GM12878 (cell line): Measurements from ENCODE around the gene PPP4C. TPM values are rescaled to one million over a fixed set of nuclear protein-coding genes. Genes with fewer than 3 reads are reported as not detected.

Source experiments
- CBX3 ChIP-seq: fragments of 200-600 bp; sonication (generic); IDR thresholded peaks from 2 replicates; pipeline ENCODE4 v1.6.1; 2016; ENCODE audit warnings: low read depth, borderline replicate concordance
- DPF2 ChIP-seq: fragments of 450-650 bp; IDR thresholded peaks from 2 replicates; pipeline ENCODE4 v1.6.1; 2017; ENCODE audit warnings: mild to moderate bottlenecking
- EGR1 ChIP-seq, 2 experiments: IDR thresholded peaks; 1 replicate in 1 of 2; 2 replicates in 1 of 2; pipeline ENCODE4 v1.6.1; 2011 to 2012; ENCODE audit warnings: low read depth in 2 of 2, low read length in 2 of 2, borderline replicate concordance in 1 of 2, mild to moderate bottlenecking in 1 of 2, moderate library complexity in 1 of 2
- EP300 ChIP-seq, 2 experiments: fragments of 150-350 bp in 1 of 2; IDR thresholded peaks; 2 replicates each; pipeline ENCODE4 v1.6.1; 2011 to 2012; ENCODE audit warnings: low read depth in 2 of 2, low read length in 2 of 2, borderline replicate concordance in 1 of 2, improper control_type of control experiment in 1 of 2, inconsistent platforms in 1 of 2; ENCODE audit not compliant: control insufficient read depth in 1 of 2
- FOXK2 ChIP-seq: fragments of 450-650 bp; IDR thresholded peaks from 2 replicates; pipeline ENCODE4 v1.6.1; 2017; ENCODE audit warnings: mild to moderate bottlenecking, moderate library complexity
- IKZF2 ChIP-seq, 2 experiments: fragments of 450-650 bp; IDR thresholded peaks; 2 replicates each; pipeline ENCODE4 v1.6.1; 2017; ENCODE audit warnings: mild to moderate bottlenecking in 2 of 2, moderate library complexity in 2 of 2
- JUNB ChIP-seq: IDR thresholded peaks from 2 replicates; pipeline ENCODE4 v1.6.1; 2016; ENCODE audit warnings: antibody characterized with exemption, mild to moderate bottlenecking
- KLF5 ChIP-seq: fragments of 450-650 bp; IDR thresholded peaks from 2 replicates; pipeline ENCODE4 v1.6.1; 2014; ENCODE audit warnings: mild to moderate bottlenecking; ENCODE audit not compliant: partially characterized antibody
- MXI1 ChIP-seq: fragments of 150-350 bp; IDR thresholded peaks from 2 replicates; pipeline ENCODE4 v1.6.1; 2011; ENCODE audit warnings: low read depth, mild to moderate bottlenecking, inconsistent platforms, low read length, improper control_type of control experiment
- RCOR1 ChIP-seq: conservative IDR thresholded peaks from 2 replicates; pipeline ENCODE4 v1.6.1; 2012; ENCODE audit warnings: low read depth, low read length, improper control_type of control experiment
- SIN3A ChIP-seq: IDR thresholded peaks from 2 replicates; pipeline ENCODE4 v1.6.1; 2012; ENCODE audit warnings: low read depth, low read length, improper control_type of control experiment
- SREBF2 ChIP-seq: IDR thresholded peaks from 2 replicates; pipeline ENCODE4 v1.6.1; 2012; ENCODE audit warnings: mild to moderate bottlenecking, low read length
- STAT1 ChIP-seq: fragments of 450-650 bp; conservative IDR thresholded peaks from 2 replicates; pipeline ENCODE4 v1.6.1; 2014; ENCODE audit warnings: antibody characterized with exemption, mild to moderate bottlenecking
- TBL1XR1 ChIP-seq: IDR thresholded peaks from 2 replicates; pipeline ENCODE4 v1.6.1; 2012; ENCODE audit warnings: low read depth, low read length, improper control_type of control experiment
- YBX1 ChIP-seq: fragments of 450-650 bp; IDR thresholded peaks from 2 replicates; pipeline ENCODE4 v1.6.1; 2016; ENCODE audit warnings: antibody characterized with exemption
- ZNF207 ChIP-seq: fragments of 450-650 bp; IDR thresholded peaks from 2 replicates; pipeline ENCODE4 v1.6.1; 2014; ENCODE audit warnings: antibody characterized with exemption, mild to moderate bottlenecking, borderline replicate concordance
- polyA plus RNA-seq, 11 experiments: library from polyadenylated mRNA; depleted of rRNA in 4 of 11; unstranded in 6 of 11; stranded (reverse) in 5 of 11; fragments of >200 nt; fragmentation: Nextera tagmentation in 4 of 11; fragmentation: Illumina TruSeq in 1 of 11; extraction: Ambion mirVana in 4 of 11; extraction: Trizol in 1 of 11; gene quantifications; 1 replicate in 1 of 11; 2 replicates in 10 of 11; pipeline versions ENCODE4 v1.2.1 to v1.2.3, GENCODE V29; 2011 to 2016; ENCODE audit warnings: inconsistent platforms in 2 of 11, missing spikeins in 2 of 11, low read depth in 1 of 11
- total RNA-seq, 4 experiments: library from RNA; depleted of rRNA in 3 of 4; stranded (reverse); fragments of >200 nt in 3 of 4; fragmentation: Illumina TruSeq in 1 of 4; extraction: Trizol in 1 of 4; gene quantifications; 2 replicates each; pipeline versions ENCODE4 v1.2.1 to v1.2.3, GENCODE V29; 2013 to 2021
- TF ChIP-seq, protein P1 (sequence below): fragments of 150-350 bp; IDR thresholded peaks from 2 replicates; pipeline ENCODE4 v1.6.1; 2016; ENCODE audit warnings: low read depth, low read length
- TF ChIP-seq, protein P2 (sequence below): fragments of 450-650 bp; IDR thresholded peaks from 2 replicates; pipeline ENCODE4 v1.6.1; 2017; ENCODE audit warnings: low read depth, mild to moderate bottlenecking, moderate library complexity
- TF ChIP-seq, protein P3 (sequence below): fragments of 450-650 bp; IDR thresholded peaks from 2 replicates; pipeline ENCODE4 v1.6.1; 2014; ENCODE audit warnings: mild to moderate bottlenecking
- TF ChIP-seq, protein P4 (sequence below): IDR thresholded peaks from 2 replicates; pipeline ENCODE4 v1.6.1; 2012; ENCODE audit warnings: low read depth, low read length, improper control_type of control experiment
- TF ChIP-seq, protein P5 (sequence below): IDR thresholded peaks from 2 replicates; pipeline ENCODE4 v1.6.1; 2011; ENCODE audit warnings: borderline replicate concordance, low read depth, mild to moderate bottlenecking, moderate library complexity, low read length; ENCODE audit not compliant: insufficient read depth, poor library complexity, severe bottlenecking

The PPP4C gene
- total and polyA plus RNA-seq, 10 of the 15 experiments (the other 5 are each of a cell fraction or from before 2014, with no cell fraction given): 2.7 to 240 (median 124) TPM

DNA sequence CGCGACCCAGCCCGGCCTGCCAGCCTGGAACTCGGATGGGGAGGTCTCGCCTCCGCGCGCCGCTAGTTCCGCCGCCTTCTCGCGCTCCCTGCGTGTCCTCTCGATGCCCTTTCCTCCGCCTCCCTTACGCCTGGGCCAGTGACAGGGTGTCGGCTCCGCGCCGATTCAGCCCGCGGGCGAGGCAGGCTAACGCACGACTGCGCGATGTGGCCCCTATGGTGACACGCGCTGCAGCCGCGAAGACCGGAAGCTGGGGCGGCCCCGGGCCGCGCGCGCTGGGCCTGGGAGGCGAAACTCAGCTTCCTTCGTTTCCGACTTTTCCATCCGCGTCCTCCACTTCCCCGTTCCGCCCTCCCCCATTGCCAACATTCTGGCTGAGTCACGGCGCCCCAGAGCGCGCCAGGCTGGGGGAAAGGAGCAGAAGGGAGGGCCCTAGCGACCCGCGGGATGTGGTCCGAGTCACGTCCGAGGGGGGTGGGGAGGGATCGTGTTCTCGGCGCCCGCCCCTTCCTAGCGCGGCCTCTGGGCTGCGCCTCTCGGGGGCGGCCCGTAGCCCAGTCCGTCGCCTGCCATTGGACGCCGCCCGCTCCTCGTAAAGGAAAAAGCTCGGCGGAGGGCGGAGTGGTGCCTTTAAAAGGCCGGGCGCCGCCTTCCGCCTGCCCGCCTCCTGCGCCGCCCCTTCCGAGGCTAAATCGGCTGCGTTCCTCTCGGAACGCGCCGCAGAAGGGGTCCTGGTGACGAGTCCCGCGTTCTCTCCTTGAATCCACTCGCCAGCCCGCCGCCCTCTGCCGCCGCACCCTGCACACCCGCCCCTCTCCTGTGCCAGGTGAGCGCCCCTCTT, 10.5 kb upstream of the PPP4C start, which contains the start of gene ALDOA (continued):
- TF ChIP-seq CBX3 (no peak), MXI1 (peak; percentile 85; the same call in 1 of the 2 replicates), JUNB (no peak), EGR1 (IDR thresholded peaks at IDR 0.05; ENCODE audit: borderline replicate concordance in 1 of 2, low read depth in 2 of 2, low read length in 2 of 2) (0 out of 3 replicates have a peak, but pooled peaks of 1 of the 2 experiments have one; percentile 37), STAT1 (peak; percentile 82; the same call in 1 of the 2 replicates), RCOR1 (no peak), DPF2 (peak; percentile 91), EP300 (IDR thresholded peaks at IDR 0.05; ENCODE audit: borderline replicate concordance in 1 of 2, control insufficient read depth in 1 of 2, low read depth in 2 of 2, low read length in 2 of 2) (peak in 1 of 2 experiments; percentile 51; a peak in 2 of 4 replicates), YBX1 (no peak), TBL1XR1 (peak; percentile 77), SIN3A (peak; percentile 66; the same call in 1 of the 2 replicates), SREBF2 (0 out of 2 replicates have a peak, but pooled peaks have one; percentile 14), FOXK2 (no peak), IKZF2 (IDR thresholded peaks at IDR 0.05) (peak; percentile 88 to 93), ZNF207 (peak; percentile 96), KLF5 (peak; percentile 71)
- TF ChIP-seq, protein P1, sequence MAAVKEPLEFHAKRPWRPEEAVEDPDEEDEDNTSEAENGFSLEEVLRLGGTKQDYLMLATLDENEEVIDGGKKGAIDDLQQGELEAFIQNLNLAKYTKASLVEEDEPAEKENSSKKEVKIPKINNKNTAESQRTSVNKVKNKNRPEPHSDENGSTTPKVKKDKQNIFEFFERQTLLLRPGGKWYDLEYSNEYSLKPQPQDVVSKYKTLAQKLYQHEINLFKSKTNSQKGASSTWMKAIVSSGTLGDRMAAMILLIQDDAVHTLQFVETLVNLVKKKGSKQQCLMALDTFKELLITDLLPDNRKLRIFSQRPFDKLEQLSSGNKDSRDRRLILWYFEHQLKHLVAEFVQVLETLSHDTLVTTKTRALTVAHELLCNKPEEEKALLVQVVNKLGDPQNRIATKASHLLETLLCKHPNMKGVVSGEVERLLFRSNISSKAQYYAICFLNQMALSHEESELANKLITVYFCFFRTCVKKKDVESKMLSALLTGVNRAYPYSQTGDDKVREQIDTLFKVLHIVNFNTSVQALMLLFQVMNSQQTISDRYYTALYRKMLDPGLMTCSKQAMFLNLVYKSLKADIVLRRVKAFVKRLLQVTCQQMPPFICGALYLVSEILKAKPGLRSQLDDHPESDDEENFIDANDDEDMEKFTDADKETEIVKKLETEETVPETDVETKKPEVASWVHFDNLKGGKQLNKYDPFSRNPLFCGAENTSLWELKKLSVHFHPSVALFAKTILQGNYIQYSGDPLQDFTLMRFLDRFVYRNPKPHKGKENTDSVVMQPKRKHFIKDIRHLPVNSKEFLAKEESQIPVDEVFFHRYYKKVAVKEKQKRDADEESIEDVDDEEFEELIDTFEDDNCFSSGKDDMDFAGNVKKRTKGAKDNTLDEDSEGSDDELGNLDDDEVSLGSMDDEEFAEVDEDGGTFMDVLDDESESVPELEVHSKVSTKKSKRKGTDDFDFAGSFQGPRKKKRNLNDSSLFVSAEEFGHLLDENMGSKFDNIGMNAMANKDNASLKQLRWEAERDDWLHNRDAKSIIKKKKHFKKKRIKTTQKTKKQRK: no peak
- TF ChIP-seq, protein P2, sequence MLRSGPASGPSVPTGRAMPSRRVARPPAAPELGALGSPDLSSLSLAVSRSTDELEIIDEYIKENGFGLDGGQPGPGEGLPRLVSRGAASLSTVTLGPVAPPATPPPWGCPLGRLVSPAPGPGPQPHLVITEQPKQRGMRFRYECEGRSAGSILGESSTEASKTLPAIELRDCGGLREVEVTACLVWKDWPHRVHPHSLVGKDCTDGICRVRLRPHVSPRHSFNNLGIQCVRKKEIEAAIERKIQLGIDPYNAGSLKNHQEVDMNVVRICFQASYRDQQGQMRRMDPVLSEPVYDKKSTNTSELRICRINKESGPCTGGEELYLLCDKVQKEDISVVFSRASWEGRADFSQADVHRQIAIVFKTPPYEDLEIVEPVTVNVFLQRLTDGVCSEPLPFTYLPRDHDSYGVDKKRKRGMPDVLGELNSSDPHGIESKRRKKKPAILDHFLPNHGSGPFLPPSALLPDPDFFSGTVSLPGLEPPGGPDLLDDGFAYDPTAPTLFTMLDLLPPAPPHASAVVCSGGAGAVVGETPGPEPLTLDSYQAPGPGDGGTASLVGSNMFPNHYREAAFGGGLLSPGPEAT: peak; percentile 87
- TF ChIP-seq, protein P3, sequence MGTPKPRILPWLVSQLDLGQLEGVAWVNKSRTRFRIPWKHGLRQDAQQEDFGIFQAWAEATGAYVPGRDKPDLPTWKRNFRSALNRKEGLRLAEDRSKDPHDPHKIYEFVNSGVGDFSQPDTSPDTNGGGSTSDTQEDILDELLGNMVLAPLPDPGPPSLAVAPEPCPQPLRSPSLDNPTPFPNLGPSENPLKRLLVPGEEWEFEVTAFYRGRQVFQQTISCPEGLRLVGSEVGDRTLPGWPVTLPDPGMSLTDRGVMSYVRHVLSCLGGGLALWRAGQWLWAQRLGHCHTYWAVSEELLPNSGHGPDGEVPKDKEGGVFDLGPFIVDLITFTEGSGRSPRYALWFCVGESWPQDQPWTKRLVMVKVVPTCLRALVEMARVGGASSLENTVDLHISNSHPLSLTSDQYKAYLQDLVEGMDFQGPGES: no peak
- TF ChIP-seq, protein P4, sequence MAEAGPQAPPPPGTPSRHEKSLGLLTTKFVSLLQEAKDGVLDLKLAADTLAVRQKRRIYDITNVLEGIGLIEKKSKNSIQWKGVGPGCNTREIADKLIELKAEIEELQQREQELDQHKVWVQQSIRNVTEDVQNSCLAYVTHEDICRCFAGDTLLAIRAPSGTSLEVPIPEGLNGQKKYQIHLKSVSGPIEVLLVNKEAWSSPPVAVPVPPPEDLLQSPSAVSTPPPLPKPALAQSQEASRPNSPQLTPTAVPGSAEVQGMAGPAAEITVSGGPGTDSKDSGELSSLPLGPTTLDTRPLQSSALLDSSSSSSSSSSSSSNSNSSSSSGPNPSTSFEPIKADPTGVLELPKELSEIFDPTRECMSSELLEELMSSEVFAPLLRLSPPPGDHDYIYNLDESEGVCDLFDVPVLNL: peak; percentile 35
- TF ChIP-seq, protein P5, sequence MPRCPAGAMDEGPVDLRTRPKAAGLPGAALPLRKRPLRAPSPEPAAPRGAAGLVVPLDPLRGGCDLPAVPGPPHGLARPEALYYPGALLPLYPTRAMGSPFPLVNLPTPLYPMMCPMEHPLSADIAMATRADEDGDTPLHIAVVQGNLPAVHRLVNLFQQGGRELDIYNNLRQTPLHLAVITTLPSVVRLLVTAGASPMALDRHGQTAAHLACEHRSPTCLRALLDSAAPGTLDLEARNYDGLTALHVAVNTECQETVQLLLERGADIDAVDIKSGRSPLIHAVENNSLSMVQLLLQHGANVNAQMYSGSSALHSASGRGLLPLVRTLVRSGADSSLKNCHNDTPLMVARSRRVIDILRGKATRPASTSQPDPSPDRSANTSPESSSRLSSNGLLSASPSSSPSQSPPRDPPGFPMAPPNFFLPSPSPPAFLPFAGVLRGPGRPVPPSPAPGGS: no peak
